Subcutaneous abdominal adipose tissue (tissue), 5 donors: Measurements from ENCODE around the gene GJC1.
"Not testable (repeated sequence)": the region's sequence is repeated elsewhere in the genome, so short reads cannot be mapped to it uniquely, and the experiment has no call there.

ENCODE experiments used
- H3K27ac ChIP-seq: one replicate; pipeline ENCODE4 v1.7.0; 2013; ENCODE audit warnings: low read depth, mild to moderate bottlenecking, inconsistent platforms, low read length, moderate library complexity
- H3K27me3 ChIP-seq, 5 donors: one replicate each; pipeline ENCODE4 v1.7.0; 2013; ENCODE audit warnings: low read length in 5 of 5, inconsistent platforms in 1 of 5; ENCODE audit not compliant: control insufficient read depth in 5 of 5, insufficient read depth in 4 of 5
- H3K36me3 ChIP-seq, 5 donors: one replicate each; pipeline ENCODE4 v1.7.0; 2013; ENCODE audit warnings: low read length in 5 of 5; ENCODE audit not compliant: control insufficient read depth in 5 of 5, insufficient read depth in 5 of 5
- H3K4me1 ChIP-seq, 5 donors: one replicate each; pipeline ENCODE4 v1.7.0; 2013; ENCODE audit warnings: low read length in 5 of 5, mild to moderate bottlenecking in 3 of 5, moderate library complexity in 1 of 5; ENCODE audit not compliant: control insufficient read depth in 5 of 5, insufficient read depth in 5 of 5
- H3K4me3 ChIP-seq, 5 donors: one replicate each; pipeline ENCODE4 v1.7.0; 2013; ENCODE audit warnings: low read length in 5 of 5, low read depth in 1 of 5
- H3K9ac ChIP-seq, 5 donors: one replicate each; pipeline ENCODE4 v1.7.0; 2013; ENCODE audit warnings: low read length in 5 of 5, mild to moderate bottlenecking in 4 of 5, moderate library complexity in 3 of 5
- H3K9me3 ChIP-seq, 5 donors: one replicate each; pipeline ENCODE4 v1.7.0; 2013; ENCODE audit warnings: low read length in 5 of 5; ENCODE audit not compliant: control insufficient read depth in 5 of 5
- donor health status: healthy.
- donor health status: healthy.
- donor health status: healthy.
- donor health status: healthy.
- donor health status: healthy.

Gene GJC1

DNA sequence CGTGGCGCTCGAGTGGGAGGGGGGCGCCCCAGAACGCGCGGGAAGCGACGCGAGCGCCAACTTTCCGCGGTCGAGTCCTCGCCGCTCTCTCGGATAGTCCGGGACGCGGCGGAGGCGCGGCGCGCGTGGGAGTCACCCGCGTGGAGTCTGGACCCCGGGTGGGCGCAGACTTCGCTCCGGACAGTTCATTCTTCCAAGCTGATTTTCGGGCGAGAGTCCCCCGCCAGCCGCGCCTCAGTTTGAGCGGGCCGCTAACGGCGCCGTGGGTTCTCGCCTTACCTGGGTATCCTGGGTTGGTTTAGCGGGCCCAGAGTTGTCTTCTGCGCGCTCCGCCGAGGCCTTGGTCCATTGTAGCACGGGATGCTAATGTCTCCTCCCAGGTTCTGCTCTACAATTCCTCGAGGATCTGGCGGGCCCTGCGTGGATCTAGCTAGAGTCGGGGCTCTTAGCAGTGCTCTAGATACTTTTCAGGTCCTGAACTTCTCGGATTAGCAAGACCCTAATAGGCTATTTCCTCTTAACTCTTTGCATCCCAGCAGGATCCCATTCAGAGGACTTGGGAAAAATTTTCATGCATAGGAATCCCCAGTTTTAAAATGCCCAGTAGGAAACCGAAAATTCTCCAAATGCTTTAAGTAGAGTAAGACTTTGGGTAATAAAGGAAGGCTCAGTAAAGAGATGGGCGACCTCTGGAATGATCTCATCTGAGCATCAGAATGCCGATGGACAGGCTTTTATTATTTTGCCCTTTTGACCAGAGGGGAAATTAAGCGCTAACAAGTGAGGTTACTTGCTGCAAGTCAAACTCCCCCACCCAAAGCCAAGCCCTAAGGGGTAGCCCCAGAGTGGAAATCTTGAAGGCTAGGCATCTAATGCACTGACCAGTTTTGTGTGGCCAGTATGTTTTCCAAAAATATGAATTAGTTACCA, 537 bp upstream of the GJC1 start:
- peak overlapping the region; percentile 51 to 73 (median 60) for H3K4me3 ChIP-seq
- no peak overlapping the region for H3K27ac ChIP-seq
- H3K27me3 ChIP-seq, result peaks cover 0 to 34% (median 11%) of the 10 kb centered on the region in 5 donors
- no peaks in the 10 kb centered on the region for H3K36me3 ChIP-seq
- peaks cover 0 to 21% (median 16%) of the 10 kb centered on the region in 5 donors for H3K4me1 ChIP-seq
- no peaks in the 10 kb centered on the region for H3K9me3 ChIP-seq
- peak overlapping the region in 2 of 5 donors; percentile 24 to 56 for H3K9ac ChIP-seq

GRCh38 chr17:44828919-44829522, 1.1 kb downstream of the GJC1 start:
- no peaks in the 10 kb centered on the region for H3K9me3 ChIP-seq
- H3K36me3 ChIP-seq, result no peaks in the 10 kb centered on the region
- H3K4me3 ChIP-seq, result peak overlapping the region; percentile 60 to 86 (median 73)
- peak overlapping the region; percentile 51 for H3K27ac ChIP-seq
- H3K27me3 ChIP-seq, result peaks cover 0 to 34% (median 11%) of the 10 kb centered on the region in 5 donors
- peaks cover 0 to 21% (median 16%) of the 10 kb centered on the region in 5 donors for H3K4me1 ChIP-seq
- peak overlapping the region in 4 of 5 donors; percentile 51 to 81 (median 58) for H3K9ac ChIP-seq

DNA sequence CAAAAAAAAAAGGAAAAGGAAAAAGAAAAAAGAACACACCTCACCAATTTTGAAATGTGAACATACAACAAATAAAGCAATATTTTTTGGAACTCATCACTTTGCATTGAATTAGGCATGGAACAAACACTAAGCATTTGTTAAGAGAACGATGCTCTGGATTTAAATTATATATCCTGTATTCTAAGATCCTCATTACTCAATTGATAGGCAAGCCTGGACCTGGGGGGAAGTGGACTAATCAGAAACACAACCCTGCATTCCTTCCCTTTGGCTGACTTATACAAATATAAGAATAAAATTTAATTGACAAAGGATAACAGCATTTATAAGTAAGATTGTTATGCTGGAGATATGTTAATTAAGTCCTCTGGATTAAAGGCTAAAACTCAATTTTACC, 2.2 kb downstream of the GJC1 start:
- Histone ChIP-seq H3K9ac (no peak overlapping the region), H3K27me3 (peaks cover 0 to 32% (median 11%) of the 10 kb centered on the region in 5 donors), H3K4me3 (peak overlapping the region in 3 of 5 donors; percentile 60 to 86 (median 74)), H3K36me3 (no peaks in the 10 kb centered on the region), H3K9me3 (no peaks in the 10 kb centered on the region), H3K4me1 (peaks cover 0 to 21% (median 16%) of the 10 kb centered on the region in 5 donors), H3K27ac (peak overlapping the region; percentile 51)

- Histone ChIP-seq H3K36me3 (no peaks in the 10 kb centered on the region), H3K4me1 (peaks cover 0 to 21% (median 16%) of the 10 kb centered on the region in 5 donors), H3K27me3 (peaks cover 0 to 31% (median 10%) of the 10 kb centered on the region in 5 donors), H3K27ac (no peak overlapping the region), H3K9ac (no peak overlapping the region), H3K4me3 (no peak overlapping the region), H3K9me3 (no peaks in the 10 kb centered on the region)
These were observed 3.8 kb downstream of the GJC1 start for GRCh38 chr17:44826123-44826790.

DNA sequence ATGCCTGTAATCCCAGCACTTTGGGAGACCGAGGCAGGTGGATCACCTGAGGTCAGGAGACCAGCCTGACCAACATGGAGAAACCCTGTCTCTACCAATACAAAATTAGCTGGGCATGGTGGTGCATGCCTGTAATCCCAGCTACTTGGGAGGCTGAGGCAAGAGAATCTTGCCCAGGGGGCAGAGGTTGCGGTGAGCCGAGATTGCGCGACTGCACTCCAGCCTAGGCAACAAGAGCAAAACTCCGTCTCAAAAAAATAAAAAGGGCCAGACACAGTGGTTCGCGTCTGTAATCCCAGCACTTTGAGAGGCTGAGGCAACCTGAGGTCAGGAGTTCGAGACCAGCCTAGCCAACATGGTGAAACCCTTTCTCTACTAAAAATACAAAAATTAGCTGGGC, 4.9 kb downstream of the GJC1 start:
- Histone ChIP-seq H3K4me1 (peaks cover 0 to 16% (median 12%) of the 10 kb centered on the region in 5 donors), H3K27me3 (peaks cover 0 to 23% (median 5%) of the 10 kb centered on the region in 5 donors)
- not testable (repeated sequence) for H3K36me3 ChIP-seq, H3K27ac ChIP-seq, H3K9ac ChIP-seq, H3K4me3 ChIP-seq, H3K9me3 ChIP-seq

- no peaks in the 10 kb centered on the region for H3K9me3 ChIP-seq
- no peaks in the 10 kb centered on the region for H3K27me3 ChIP-seq
- H3K9ac ChIP-seq, result no peak overlapping the region
- no peak overlapping the region for H3K4me3 ChIP-seq
- no peaks in the 10 kb centered on the region for H3K4me1 ChIP-seq
- H3K36me3 ChIP-seq, result no peaks in the 10 kb centered on the region
- H3K27ac ChIP-seq, result peak overlapping the region; percentile 24
These were observed 9.4 kb downstream of the GJC1 start for GRCh38 chr17:44820631-44821212.

DNA sequence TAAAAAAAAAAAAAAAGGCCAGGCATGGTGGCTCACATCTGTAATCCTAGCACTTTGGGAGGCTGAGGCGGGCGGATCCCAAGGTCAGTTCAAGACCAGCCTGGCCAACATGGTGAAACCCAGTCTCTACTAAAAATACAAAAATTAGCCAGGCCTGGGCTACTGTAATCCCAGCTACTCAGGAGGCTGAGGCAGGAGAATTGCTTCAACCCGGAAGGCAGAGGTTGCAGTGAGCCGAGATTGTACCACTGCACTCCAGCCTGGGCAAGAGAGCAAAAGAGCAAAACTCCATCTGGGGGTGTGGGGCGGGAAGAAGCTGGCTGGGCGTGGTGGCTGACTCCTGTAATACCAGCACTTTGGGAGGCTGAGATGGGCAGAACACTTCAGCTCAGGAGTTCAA, 11.6 kb downstream of the GJC1 start:
- H3K36me3 ChIP-seq, H3K9ac ChIP-seq, H3K27ac ChIP-seq, H3K4me1 ChIP-seq, H3K4me3 ChIP-seq, H3K27me3 ChIP-seq, H3K9me3 ChIP-seq: not testable (repeated sequence)

- no peaks in the 10 kb centered on the region for H3K9me3 ChIP-seq
These were observed 17.8 kb downstream of the GJC1 start for GRCh38 chr17:44812263-44812662.

DNA sequence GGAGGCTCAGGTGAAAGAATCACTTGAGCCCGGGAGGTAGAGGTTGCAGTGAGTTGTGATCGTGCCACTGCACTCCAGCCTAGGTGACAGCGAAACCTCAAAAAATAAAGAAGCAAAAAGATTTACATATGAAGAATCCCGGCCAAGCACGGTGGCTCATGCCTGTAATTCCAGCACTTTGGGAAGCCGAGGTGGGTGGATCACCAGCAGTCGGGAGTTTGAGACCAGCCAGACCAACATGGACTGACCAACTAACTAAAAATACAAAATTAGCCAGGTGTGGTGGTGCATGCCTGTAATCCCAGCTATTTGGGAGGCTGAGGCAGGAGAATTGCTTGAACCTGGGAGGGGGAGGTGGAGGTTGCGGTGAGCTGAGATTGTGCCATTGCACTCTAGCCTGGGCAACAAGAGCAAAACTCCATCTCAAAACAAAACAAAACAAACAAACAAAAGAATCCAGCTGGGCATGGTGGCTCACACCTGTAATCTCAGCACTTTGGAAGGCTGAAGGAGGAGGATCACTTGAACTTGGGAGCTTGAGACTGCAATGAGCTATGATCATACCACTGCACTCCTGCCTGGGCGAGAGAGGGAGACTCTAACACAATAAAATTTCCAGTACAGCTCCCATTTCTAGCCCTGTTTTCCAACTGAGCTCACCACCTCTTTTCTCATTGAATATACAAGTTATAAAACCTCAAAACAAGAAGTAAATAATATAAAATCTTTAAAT, 21.3 kb downstream of the GJC1 start:
- H3K27me3 ChIP-seq, H3K27ac ChIP-seq, H3K4me3 ChIP-seq, H3K9me3 ChIP-seq, H3K4me1 ChIP-seq, H3K9ac ChIP-seq: not testable (repeated sequence)
- peaks cover 0 to 14% (median 0%) of the 10 kb centered on the region in 5 donors for H3K36me3 ChIP-seq

More at GRCh38 chr17:44812263-44812662, 17.8 kb downstream of the GJC1 start:
- no peak overlapping the region for H3K9ac ChIP-seq
- no peaks in the 10 kb centered on the region for H3K36me3 ChIP-seq
- H3K27me3 ChIP-seq, result peaks cover 0 to 6% (median 0%) of the 10 kb centered on the region in 5 donors
- H3K27ac ChIP-seq, result no peak overlapping the region
- H3K4me3 ChIP-seq, result no peak overlapping the region
- H3K4me1 ChIP-seq, result peaks cover 0 to 4% (median 0%) of the 10 kb centered on the region in 5 donors
